ENCODE measurements around the gene PRDM16.

GRCh38 chr1:3168678-3169077 lies 99.7 kb downstream of the PRDM16 start:
- TF ChIP-seq CTCF (IDR thresholded peaks at IDR 0.05) (no peak), POLR2A (IDR thresholded peaks at IDR 0.05) (no peak)

Data from uterus (tissue), 2 donors.